GM21737 (cell line): ENCODE results near the gene NAT10.

Experiments used
- ATAC-seq: cut with Tn5 transposase; IDR thresholded peaks from one replicate; pipeline ENCODE4 v1.9.1; 2021; ENCODE audit warnings: mild to moderate bottlenecking, moderate library complexity; ENCODE audit not compliant: unreplicated experiment

NAT10 gene

DNA sequence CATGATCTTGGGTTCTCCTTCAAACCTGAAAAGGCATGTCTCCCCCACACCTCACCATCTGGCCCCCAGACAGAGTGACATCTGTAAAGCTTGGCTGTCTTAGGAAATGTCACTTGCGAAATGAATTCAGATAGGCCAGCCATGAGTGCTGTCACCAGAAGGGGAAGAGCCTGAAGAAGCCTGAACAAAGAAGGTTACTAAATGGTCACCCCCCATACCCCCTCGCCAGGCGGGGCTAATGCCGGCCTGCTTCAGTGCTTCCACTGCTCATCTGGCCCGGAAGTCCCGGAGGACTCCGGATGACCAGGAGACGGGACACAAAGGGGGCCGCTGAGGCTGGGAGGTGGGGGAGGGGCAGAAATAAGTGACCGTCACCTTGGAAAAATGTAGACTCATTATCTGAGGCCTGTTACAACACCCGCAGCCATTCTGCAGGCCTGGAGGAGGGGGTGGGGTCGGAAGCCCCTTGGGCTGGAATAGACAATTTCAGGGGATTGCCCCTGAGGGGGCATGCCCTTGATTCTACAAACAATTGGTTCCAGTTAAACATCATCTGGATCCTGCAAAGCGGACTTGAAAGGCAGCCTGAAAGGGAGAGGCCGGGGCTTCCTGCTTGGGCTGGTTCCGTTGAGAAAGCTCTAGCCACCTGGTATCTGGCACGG is 43.2 kb downstream of the NAT10 start:
- no peak for ATAC-seq

DNA sequence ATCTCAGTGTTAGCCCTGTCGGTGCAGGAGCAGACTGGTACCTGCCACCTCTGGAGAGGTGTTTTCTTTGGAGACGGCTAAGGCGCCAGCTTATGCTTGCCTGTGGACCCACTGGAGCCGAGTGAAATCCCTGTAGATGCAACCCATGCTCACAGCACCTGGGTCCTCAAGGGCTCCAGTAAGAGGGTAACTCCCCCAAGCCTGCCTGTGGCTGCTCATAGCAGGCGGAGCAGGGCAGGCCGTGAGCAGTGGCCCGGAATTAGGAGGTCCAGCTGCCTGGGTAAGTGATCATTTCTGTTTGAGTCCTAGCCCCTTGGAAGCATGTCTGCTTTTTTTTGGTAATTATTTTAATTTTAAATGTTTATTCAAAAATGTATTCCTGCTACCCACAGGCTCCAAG is 43.8 kb downstream of the NAT10 start:
- ATAC-seq = no peak

DNA sequence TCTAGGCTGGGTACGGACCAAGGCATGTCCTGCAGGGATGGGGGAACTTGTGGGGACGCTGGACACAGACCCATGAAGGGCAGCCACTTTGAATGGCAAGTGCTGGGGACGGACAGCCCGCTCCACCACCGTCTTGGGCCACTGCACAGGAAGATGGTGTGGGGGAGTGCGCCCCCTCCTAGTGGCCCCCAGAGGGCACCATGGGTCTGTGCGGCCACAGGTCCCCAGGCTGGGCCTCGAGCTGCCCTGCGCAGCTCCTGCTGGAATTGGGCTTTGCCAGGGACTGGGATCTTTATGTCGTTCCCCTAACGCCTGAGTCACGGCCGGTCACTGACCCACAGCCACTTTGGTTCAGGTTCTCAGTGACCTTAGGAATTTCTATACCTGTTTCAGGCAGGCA is 44.4 kb downstream of the NAT10 start:
- no peak for ATAC-seq

DNA sequence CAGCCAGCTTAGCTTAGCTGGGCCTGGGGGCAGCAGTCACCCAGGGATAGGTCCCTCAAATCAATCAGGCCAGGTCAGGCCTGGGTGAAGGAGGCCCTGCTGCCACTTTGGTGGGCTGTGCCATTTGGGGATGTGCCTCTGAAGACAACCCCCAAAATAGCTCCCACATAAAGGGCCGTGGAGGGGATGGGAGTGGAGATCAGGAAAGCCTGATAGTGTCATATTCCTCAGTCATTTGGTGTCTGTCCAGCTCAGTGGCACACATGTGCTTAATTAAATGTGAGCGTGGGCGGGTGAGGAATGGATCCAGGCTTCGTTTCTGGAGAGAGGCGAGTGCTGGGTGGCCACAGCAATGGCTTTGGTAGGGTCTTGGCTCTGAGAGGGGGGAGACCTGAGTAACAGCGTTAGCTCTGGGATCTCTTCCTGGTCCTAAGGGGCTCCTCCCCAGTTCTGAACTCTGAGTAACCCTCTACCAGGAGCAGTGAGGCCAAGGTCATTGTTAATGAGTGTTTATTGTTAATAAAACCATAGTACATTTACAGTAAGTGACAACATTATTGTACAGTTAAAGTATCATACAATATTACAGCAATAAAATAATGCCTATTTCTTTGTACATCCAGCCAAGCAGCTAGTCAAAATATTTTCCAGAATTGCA is 45.2 kb downstream of the NAT10 start:
- no peak for ATAC-seq

DNA sequence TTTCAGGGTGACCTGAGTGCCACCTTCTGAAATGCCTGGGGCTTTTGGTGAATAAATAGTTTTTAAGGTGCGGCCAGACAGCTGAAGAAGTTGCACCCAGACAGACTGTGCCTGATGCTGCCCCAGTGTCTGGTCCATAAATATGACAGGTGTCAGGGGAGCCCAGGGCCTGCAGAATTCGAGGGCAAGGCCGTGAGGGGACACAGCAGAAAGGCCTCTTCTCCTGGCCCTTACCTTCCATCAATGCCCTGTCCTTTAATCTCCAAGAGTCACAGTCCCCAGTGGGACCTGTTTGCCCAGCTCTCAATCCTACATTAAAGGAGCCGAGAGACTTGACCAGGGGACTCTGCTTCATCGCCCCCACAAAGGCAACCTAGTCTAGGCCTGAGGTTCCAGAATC is 45.7 kb downstream of the NAT10 start:
- ATAC-seq = no peak

DNA sequence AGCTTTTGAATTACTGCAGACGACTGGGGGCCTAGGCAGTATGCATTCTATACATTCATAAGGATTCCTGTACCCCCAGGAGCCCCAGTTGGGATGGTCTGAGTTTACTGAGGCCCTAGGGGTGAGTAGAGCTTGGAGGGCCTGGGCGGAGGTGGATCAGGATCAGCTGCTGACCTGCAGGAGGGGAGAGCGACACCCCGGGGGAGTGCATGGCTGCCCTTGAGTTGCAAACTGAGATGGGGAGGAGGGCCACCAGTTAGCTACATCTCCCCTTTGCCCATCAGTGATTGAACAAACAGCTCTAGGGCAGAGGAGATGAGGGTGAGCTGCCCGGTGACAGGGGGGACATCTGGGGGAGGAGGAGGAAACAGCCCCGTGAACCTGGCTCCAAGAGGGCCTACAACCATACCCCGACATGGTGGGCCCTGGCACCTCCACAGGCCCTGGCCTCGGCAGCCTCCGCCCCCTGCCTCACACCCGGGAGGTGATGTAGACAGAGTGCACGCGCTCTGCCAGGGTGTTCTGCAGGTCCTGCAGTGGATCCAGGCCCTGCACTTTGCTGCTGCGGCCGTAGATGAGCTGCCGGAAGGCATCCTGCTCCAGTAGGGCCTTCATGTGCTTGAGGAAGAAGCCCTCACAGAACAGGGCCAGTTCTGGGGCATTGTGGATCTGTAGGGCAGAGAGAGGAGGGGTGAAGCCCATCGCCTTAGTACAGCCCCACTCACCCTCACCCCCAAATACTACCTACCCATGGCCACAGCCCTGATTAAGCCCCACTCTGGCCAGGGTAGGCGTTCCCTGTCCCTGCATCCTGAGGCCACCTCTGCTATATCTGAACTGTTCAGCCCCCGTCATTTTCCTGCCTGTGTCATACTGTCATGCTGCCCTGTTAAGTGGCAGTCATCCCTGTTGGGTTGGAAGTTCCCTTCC is 46.8 kb downstream of the NAT10 start:
- no peak for ATAC-seq

DNA sequence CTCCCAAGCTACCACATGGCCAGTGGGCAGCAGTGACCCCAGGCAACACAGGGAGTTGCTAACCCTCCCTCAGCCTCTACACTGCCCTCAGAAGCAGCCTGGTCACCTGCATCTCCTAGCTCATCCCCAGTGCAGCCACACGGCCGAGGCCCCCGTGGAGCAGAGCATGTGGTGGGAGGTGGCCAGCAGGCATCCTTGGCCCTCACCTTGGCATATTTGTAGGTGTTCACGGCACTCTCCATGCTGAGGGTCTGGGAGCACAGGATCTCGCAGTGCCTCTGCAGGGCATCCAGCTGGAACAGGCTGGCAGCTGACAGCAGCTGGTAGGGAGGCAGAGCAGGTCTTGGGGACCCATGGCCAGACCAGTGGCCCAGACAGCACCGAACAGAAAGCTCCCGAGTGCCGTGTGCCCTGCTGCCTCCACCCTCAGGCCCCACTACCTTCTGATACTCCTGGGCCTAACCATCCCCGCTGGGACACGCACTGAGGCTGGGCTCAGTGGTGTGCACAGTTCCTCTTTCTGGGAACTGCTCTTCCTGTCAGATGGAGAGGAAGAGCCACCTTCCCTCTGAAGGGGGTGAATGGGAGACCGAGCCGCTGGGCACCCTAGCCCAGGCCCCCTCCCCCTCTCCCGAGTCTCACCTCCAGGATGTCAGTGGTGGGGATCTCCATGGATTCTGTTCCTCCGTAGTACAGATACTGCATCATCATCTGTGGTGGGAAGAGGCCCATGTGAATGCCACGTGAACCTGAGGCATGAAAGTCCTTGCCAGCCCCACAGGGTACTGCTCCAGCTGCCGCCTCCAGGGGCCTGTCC is 48.8 kb downstream of the NAT10 start:
- ATAC-seq = peak; percentile 72

DNA sequence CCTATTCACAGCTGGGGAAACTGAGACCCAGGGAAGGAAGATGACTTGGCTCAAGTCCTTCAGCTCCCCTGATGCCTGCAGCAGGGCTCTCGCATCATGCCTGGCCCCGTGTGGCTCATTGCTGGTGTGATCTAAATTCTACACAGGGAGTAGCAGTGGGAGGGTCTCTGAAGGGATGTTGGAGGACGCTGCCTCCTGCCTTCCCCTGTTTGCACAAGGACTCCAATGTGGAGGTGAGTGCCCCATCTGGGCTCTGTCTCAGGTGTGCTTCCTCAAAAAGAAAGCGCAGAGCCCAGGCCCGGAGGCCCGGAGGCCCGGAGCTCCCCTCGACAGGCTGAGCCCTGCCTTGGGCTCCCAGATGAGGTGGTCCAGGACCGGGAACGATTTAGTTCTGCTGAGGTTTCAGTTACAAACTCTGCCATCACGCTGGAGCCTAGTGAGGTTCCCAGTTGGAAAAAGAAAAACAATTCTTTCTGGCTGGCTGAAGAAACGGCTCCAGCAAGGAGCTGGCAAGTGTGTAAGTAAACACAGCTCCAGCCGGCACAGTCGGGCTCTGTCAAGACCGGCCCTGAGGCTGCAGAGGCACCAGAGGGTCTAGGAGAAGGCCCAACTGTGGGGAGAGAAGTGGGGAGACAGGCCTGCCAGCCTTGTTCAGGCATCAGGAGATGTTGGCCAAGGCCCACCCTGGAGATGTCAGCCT is 49.8 kb downstream of the NAT10 start:
- ATAC-seq = no peak

DNA sequence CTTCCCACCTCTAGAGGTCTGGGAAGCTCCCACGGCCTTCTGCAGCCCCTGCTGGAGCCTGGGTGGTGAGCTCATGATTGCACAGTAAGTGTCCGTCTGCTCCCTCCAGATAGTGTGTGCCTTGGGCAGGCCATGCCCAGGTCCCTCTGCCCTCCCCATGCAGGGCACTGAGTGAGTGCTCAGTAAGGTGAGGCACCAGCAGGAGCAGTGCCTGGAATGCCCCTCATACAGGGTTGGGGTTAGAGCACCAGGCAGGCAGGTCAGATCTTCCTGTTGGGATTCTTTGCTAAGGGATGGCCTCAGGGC is 50.3 kb downstream of the NAT10 start:
- no peak for ATAC-seq

DNA sequence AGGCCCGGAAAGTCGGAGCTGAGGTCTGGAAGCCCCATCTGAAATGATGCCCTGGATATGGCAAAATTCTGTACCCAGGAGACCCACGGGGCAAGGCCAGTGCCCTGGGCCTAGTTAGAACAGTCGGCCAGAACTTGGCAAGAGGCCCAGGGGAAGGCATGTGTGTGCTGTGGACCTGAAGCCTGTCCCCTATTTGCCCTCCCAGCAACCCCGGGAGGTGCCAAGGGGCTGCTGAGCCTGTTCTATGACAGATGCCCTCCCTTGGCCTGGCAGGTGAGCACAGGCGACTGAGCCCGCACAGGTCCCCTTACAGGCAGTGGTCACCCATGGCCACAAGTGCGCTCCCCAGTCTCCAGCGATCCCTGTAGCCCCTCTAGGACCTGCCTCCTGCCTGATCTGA is 51.7 kb downstream of the NAT10 start:
- no peak for ATAC-seq

DNA sequence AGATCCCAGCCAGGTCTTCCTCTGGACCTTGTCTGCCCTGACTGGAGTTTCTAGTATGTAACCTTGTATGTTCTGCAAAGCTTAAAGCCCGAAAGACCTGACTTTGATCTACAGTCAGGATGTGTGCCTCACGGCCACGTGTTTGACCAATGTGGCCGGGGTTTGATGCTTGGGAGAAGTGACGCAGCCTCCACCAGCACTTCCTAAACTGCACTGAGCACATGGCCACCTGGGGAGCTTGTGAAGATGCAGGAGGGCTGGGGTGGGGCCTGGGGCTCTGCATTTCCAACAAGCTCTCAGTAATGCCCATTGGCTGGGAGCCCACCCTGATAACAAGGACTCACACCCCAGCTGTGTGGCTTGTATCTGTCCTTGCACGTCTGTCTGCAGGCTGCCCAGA is 53.2 kb downstream of the NAT10 start:
- no peak for ATAC-seq

DNA sequence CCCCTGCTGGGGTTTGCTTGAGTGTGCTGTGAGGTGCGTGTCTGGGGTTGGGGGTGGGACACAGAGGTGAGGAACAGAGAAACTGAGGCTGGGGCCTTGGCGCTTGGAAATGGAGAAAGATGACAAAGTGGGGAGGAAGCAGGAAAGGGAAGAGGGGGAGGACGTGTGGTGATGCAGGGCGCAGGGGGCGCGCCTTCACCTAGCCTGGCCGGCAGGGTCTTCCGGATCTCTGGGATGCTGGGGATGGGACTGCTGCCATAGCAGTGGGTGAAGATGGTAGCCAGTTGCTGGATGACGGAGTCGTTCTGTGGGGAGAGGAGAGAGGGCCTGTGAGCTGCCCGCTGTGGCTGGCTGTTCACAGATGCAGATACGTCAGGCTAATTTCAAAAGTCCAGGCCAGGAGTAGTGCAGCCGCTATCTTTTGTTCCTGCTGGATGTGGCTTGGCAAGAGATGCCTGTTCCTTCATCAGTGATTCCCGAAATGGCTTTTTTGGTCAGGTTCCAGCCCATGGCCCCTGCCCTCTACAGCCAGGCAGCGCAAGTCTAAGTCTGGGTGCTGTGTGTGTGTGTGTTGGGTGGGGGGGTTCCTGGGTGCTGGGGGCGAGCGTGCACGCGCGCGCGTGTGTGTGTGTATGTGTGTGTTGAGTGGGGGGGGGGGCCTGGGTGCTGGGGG is 54.8 kb downstream of the NAT10 start:
- no peak for ATAC-seq

DNA sequence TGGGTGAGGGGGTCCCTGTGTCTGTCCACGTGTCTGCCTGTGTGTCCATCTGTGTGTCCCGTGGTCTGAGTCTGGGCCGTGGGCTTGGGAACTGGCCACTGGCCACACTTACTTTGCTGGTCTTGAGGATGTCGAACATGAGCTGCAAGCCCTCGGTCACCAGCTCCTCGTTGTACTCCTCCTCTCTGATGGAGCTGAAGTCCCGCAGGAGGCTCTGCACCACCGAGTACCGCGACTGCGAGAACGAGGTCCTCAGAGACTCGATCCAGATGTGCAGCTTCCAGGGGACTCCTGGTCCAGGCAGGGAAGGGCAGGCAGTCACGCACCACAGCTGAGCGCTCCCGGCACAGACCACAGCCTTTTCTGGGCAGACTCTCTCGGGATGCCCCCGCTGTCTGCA is 55.4 kb downstream of the NAT10 start:
- no peak for ATAC-seq

DNA sequence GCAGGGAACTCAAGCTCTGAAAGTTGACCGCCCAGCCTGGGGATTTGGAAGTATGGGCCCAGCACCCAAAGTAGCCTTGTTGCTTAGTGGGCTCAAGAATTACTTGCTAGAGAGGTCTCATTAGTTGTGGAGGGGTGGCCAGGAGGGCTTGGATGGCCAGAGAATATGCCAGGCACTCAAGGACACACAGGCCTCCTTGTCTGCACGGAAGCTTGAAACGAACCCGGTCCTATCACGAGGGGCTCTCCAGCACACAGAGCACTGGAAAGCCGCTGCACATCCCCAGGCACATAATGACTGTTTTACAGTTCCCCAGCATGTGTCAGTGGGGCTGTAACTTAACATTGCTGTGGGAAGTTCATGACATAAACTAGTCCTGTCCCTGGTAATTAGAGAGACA is 55.9 kb downstream of the NAT10 start:
- ATAC-seq = no peak

DNA sequence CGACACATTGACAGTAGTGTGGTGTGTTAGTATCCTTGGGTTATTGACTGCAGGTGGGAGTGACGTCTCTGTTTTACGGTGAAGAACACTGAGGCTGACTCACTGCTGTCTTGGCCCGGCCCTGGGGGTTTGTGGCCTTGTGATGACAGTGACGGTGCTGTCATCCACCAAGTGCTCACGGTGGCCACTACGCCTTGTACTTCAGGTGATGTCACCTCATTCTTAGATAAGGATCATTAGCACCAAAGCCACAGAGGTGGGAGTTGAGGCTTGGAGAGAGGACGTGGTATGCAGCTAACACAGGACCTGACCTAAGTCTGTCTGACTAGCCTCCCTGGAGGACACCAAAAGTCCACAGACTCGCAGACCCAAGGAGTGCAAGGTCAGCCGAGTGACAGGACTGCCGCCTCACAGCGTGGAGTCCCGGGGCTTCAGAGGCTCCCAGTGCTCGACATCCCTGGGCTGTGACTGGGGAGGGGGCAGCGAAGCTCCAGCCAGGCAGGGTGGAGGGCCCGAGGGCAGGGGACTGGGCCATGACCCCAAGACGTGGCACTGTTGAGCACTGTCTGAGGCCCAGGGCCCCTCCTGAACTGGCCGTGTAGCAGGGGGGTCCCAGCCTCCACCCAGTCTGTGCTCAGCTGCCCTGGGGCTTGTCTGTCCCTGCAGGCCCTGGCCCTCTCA is 56.5 kb downstream of the NAT10 start:
- ATAC-seq = no peak

DNA sequence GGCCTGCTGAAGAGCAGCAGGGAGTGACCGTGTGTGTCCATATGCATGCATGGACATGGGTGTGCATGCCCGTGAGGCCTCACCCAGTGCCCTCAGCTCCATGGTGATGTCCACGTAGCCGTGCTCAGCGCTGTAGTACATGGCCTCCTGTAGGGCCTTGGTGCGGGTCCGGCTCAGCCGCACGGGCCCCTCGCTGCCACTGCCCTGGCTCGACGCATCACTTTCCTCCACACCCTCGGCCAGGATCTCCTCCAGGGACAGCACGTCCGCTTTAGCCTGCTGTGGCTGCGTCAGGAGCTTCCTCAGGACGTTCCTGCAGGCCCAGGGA is 57.0 kb downstream of the NAT10 start:
- no peak for ATAC-seq

DNA sequence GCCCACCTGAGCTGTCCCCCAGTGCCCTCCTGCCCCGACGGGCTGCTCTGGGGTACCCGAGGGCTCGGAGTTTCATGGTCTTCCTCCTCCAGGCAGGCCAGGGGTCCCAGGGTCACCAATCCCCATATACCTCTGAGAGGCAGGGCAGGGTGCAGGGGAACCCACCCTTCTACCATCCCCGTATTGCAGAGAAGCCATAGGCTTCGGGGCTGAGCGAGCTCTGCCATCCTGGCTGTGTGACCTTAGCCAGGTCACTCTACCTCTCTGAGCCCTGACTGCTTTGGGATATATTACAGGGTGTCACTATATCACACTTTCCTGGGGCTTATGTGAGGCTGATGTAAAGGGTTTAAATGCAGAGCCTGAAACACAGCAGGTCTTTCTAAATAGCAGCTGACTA is 57.4 kb downstream of the NAT10 start:
- ATAC-seq = no peak

DNA sequence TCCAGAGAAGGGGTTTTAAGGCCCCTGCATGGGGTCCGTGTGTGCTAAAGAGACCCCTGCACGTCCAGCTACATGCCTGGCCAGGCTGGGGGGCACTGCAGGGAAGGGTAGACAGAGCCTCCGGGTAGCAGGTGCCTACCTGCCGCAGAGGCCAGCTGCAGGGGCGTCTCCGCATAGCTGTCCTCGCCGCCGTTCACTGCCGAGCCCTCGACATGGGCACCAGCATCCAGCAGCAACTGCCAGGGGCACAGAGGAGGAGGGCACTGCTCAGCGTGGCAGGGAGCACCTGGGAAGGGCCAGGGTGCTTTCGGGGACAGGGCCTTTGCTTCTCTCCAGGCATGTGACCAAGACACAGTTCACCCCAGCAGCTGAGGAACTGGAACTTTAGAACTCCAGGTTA is 59.7 kb downstream of the NAT10 start:
- no peak for ATAC-seq

DNA sequence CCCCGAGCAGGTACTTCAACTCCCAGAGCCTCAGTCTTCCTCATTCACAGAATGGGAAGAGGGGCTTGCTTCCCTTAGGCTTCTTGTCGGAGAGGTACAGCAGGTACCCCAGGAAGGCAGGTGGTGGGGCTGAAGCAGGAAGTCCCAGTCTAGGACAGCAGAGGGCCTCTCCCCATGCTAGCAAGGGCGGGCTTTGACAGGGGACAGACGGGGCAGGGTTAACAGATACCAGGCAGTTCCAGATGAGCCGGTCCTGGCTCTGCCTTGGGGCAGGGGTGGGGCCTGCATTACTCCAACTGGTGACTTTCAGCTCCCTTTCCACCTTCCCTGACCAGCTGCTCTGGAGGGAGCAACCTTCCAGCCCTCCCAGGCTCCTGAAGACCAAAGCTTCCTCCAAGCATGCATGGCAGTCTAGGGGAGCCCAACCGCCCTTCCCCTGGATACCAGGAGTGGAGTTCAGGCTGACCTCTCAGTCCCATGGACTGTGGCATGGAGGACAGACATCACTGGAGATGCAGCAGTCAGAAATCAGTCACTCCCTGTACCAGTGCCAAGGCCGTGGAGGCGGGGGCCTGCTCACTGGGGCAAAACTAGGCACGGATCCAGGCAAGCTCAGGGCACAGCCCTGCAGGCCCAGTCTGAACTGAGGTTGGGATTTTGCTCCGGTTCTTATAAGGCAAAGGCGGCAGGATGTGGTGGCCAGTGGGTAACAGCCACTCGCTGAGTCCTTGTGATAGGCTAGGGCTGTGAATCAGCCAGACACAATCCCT is 60.5 kb downstream of the NAT10 start:
- no peak for ATAC-seq
